Motor neuron (in vitro differentiated cells): ENCODE results near the gene TXNDC15. TPM values are rescaled to one million over a fixed set of nuclear protein-coding genes. Genes with fewer than 3 reads are reported as not detected.
"Not testable (repeated sequence)": the region's sequence is repeated elsewhere in the genome, so short reads cannot be mapped to it uniquely, and the experiment has no call there.

Experiments used
- ATAC-seq, 8 experiments: fragments of 200-7000 bp; cut with Tn5 transposase; replicated peaks in 6 of 8; 2 replicates each; pipeline ENCODE4 v1.8.0; 2021; ENCODE audit warnings: mild to moderate bottlenecking in 8 of 8, moderate library complexity in 8 of 8
- H3K27ac ChIP-seq, 2 donors: fragments of 250-450 bp; sonication (Bioruptor Pico); 2 replicates each; pipeline ENCODE4 v1.9.0; 2021; ENCODE audit warnings: antibody characterized with exemption in 2 of 2, mild to moderate bottlenecking in 2 of 2, moderate library complexity in 1 of 2
- H3K4me1 ChIP-seq, 2 donors: fragments of 250-450 bp; sonication (Bioruptor Pico); replicated peaks in 1 of 2; 2 replicates each; pipeline ENCODE4 v1.6.1; 2021; ENCODE audit warnings: antibody characterized with exemption in 2 of 2, mild to moderate bottlenecking in 2 of 2, moderate library complexity in 1 of 2
- H3K4me3 ChIP-seq, 5 donors: fragments of 250-450 bp; sonication (Bioruptor Pico); 2 replicates each; pipeline ENCODE4 v1.9.0; 2021; ENCODE audit warnings: antibody characterized with exemption in 5 of 5, mild to moderate bottlenecking in 5 of 5, moderate library complexity in 4 of 5
- WGBS, 10 experiments: fragments of 450-650 bp; shearing (Covaris generic); methylation state at CpG; one replicate each; pipeline ENCODE4 v1.0.0; 2022; 5-methylcytosine and 5-hydroxymethylcytosine counted together
- in situ Hi-C, 9 experiments: fragments of 400-800 bp; cut with MboI; loops; one replicate each; pipeline ENCODE4 v1.15.0; 2021; ENCODE audit warnings: low sequenced_read_pairs in 9 of 9, low pct_unique_long_range_greater_than_20kb in 2 of 9; ENCODE audit not compliant: unreplicated experiment in 9 of 9
- total RNA-seq, 8 experiments: library from RNA; unstranded; fragments of 300-600 nt; gene quantifications; 2 replicates each; pipeline versions ENCODE4 v1.2.3 to v1.2.4, GENCODE V29; 2022

Gene TXNDC15
- 10 to 100 TPM; 31.3 to 89.6 (median 35.3) TPM for total RNA-seq

DNA sequence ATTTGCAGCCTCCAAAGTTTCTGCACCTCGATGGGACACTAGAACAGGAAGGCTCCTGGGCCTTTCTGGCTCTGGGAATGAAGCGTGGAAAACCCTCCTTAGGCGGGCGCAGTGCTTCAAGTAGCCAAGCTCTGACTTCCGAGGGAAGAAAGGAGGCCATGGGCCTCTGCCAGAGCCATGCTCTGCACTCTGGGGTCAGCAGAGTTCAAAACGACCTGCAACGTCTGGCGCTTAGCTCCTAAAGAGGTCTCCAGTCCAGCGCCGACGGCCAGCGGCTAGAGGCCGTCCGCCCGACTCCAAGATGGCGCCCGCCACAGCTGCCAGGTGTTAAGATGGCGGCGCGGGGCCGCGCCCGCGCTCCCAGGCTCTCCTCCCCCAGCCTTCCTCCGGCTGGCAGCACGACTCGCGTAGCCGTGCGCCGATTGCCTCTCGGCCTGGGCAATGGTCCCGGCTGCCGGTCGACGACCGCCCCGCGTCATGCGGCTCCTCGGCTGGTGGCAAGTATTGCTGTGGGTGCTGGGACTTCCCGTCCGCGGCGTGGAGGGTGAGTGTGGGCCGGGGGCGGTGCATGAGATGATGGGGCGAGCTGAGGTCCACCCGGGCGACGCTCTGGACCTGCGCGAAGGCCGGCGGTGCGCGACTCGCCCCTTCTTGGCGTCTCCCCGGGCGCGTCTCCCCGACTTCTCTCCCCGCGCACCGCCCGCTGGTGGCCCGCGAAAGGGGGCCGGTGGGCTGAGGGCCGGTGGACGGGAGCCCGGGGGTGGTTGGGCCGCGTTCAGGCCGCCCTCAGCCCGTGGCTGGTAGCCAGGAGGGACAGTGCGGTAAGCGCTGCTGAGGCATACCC, at the start of gene TXNDC15:
Gene TXNDC15 (plus strand): TSS at position 385 of the 844 bp plus-strand sequence. CDS start 57 bp downstream, at position 442.
- Histone ChIP-seq H3K4me3 (peak within 1 kb of the TSS; percentile 50 to 93 (median 69)), H3K4me1 (peaks cover 18 to 23% of the 10 kb centered on the region in 2 donors), H3K27ac (peak within 1 kb of the TSS; percentile 92 to 97)
- peak; percentile 75 to 85 (median 80) for ATAC-seq
- 0 to 38% (median 9%) methylated on average over 3 to 8 of the region's 79 CpGs; no CpG with 5 or more reads in 4 of the 10 experiments for WGBS, 10 experiments
- in situ Hi-C loops, result no loop called here

DNA sequence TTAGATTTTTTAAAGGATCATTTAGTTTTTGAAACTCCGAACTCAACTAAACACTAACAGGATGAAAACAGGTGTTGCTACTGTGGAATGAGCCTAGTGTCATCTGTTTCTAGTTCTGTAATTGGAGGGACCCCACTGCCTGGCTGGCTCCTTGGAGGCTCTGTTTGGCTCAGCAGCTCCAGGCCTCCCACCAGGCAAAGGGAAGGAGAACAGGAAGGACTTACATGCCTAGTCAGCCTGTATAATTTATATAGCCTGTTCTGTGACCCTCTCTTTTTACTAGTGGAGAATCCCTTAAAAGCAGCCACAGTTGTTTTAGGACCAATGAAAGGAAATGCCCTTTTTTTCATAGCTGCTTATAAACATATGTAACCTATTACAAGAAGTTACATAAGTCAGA, 49.5 kb upstream of the TXNDC15 start:
- 50 to 100% (median 95%) methylated on average over 1 of the region's 1 CpG; no CpG with 5 or more reads in 4 of the 10 experiments for WGBS, 10 experiments

GRCh38 chr5:134825212-134825611, 49.0 kb upstream of the TXNDC15 start:
- 84 to 100% (median 94%) methylated on average over 5 to 7 of the region's 7 CpGs for WGBS, 10 experiments
- H3K4me1 ChIP-seq, result no peaks in the 10 kb centered on the region
- ATAC-seq, result no peak
- H3K27ac ChIP-seq, result no peak overlapping the region
- no peak overlapping the region for H3K4me3 ChIP-seq
- in situ Hi-C loops, result no loop called here

More for the DNA sequence above, 49.5 kb upstream of the TXNDC15 start:
- no peak overlapping the region for H3K27ac ChIP-seq
- no peaks in the 10 kb centered on the region for H3K4me1 ChIP-seq
- in situ Hi-C loops, result no loop called here
- no peak for ATAC-seq
- no peak overlapping the region for H3K4me3 ChIP-seq

- 60 to 100% (median 97%) methylated on average over 1 to 3 of the region's 3 CpGs; no CpG with 5 or more reads in 1 of the 10 experiments for WGBS, 10 experiments
- in situ Hi-C loops, result no loop called here
- Histone ChIP-seq H3K27ac (no peak overlapping the region), H3K4me3 (no peak overlapping the region), H3K4me1 (no peaks in the 10 kb centered on the region)
- ATAC-seq, result no peak
These were observed 40.7 kb upstream of the TXNDC15 start for GRCh38 chr5:134833340-134834032.

DNA sequence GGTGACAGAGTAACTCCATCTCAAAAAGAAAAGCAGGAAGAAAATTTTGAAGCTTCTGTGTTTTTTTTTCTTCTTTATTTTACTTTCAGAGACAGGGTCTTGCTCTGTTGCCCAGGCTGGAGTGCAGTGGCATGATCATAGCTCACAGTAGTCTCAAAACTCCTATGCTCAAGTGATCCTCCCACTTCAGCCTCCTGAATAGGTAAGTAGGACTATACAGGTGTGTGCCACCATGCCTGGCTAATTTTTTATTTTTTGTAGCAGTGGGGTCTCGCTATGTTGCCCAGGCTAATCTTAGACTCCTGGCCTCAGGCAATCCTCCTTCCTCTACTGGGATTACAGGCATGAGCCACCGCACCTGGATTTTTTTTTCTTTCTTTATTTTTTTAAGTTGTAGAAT, 38.5 kb upstream of the TXNDC15 start:
- no peaks in the 10 kb centered on the region for H3K4me1 ChIP-seq
- ATAC-seq, result no peak
- H3K27ac ChIP-seq, result no peak overlapping the region
- in situ Hi-C loops, result no loop called here
- WGBS, 10 experiments, result 94 to 100% (median 100%) methylated on average over 1 to 2 of the region's 2 CpGs; no CpG with 5 or more reads in 1 of the 10 experiments
- no peak overlapping the region for H3K4me3 ChIP-seq

DNA sequence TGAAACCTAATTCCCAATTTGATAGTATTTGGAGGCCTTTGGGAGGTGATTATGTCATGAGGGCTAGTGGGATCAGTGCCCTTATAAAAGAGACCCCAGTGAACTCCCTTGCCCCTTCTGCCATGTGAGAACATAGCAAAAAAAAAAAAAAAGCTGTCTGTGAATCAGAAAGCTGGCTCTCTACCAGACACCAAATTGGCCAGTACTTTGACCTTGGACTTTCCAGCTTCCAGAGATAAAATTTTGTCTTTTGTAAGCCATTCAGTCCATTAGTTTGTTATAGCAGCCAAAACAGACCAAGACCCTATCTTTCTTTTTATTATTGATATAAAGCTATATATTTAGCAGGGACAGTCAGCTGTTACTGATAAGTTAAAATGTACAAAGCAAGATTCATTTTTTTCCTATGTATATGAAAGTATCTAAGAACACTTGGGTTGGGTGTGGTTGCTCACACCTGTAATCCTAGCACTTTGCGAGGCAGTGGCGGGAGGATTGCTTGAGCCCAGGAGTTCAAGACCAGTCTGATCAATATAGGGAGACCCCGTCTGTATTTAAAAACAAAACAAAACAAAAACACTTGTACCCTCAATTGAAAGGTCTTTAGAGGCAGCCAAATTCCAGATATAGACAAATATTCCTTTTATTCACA, 36.5 kb upstream of the TXNDC15 start:
- Histone ChIP-seq H3K4me3 (no peak overlapping the region), H3K4me1 (peaks cover 0 to 2% of the 10 kb centered on the region in 2 donors), H3K27ac (no peak overlapping the region)
- in situ Hi-C loops, result no loop called here
- WGBS, 10 experiments, result 71 to 100% (median 93%) methylated on average over 1 to 3 of the region's 3 CpGs
- no peak for ATAC-seq

DNA sequence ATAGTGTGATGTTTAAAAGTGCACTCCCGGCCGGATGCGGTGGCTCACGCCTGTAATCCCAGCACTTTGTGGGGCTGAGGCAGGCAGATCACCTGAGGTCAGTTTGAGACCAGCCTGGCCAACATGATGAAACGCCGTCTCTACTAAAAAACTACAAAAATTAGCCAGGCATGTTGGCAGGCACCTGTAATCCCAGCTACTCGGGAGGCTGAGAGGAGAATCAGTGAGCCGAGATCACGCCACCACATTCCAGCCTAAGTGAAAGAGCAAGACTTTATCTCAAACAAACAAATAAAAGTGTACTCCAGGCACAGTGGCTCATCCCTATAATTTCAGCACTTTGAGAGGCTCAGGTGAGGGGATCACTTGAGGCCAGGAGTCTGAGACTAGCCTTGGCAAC, 35.8 kb upstream of the TXNDC15 start:
- H3K27ac ChIP-seq, in situ Hi-C loops, H3K4me1 ChIP-seq, ATAC-seq, H3K4me3 ChIP-seq: not testable (repeated sequence)
- 95 to 100% (median 99%) methylated on average over 2 to 9 of the region's 9 CpGs; no CpG with 5 or more reads in 4 of the 10 experiments for WGBS, 10 experiments

GRCh38 chr5:134840811-134841210, 33.4 kb upstream of the TXNDC15 start:
- Histone ChIP-seq H3K27ac (no peak overlapping the region), H3K4me3 (no peak overlapping the region), H3K4me1 (peaks cover 6 to 7% of the 10 kb centered on the region in 2 donors)
- in situ Hi-C loops, result no loop called here
- no peak for ATAC-seq
- WGBS, 10 experiments, result 80 to 100% (median 100%) methylated on average over 1 to 3 of the region's 3 CpGs; no CpG with 5 or more reads in 3 of the 10 experiments

DNA sequence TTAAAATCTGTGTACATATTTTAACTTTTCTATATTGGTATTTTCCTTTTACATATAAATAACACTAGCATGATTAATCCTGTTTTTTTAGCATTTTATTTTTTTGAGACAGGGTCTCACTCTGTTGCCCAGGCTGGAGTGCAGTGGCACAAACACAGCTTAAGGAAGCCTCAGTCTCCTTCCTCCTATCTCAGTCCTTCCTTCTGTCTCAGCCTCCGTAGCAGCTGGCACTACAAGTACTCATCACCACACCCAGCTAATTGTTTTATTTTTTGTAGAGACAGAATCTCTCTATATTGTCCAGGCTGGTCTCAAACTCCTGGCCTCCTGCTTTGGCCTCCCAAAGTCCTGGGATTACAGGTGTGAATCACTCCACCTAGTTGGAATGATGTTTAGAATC, 29.9 kb upstream of the TXNDC15 start:
- H3K4me3 ChIP-seq, result no peak overlapping the region
- 90 to 100% (median 92%) methylated on average over 1 of the region's 1 CpG; no CpG with 5 or more reads in 7 of the 10 experiments for WGBS, 10 experiments
- in situ Hi-C loops, result no loop called here
- no peak overlapping the region for H3K27ac ChIP-seq
- ATAC-seq, result no peak
- peaks cover 14 to 15% of the 10 kb centered on the region in 2 donors for H3K4me1 ChIP-seq

DNA sequence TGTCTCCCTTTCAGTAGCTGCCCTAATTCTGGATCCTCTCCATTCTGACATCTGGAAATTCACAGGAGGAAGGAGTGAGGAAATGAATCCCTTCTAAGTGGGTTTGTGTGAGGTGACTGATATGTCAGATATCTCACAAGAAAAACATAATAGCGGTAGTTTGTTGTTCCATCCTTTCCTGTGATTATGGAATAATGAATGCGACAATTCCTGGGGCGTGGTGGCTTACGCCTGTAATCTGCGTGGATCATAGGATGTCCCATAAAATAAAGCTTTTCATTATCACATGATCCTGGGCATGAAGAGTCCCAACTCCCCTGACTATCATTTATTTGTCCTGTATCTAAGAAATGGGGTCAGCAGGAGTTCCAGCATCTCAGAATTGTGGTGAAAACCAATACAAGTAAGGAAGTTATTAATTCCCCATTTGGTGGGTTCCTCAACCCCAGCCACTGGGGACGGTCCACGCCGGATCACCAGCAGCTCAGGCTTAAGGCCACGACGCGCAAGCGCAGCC, 28.8 kb upstream of the TXNDC15 start:
- peak in 3 of 8 experiments; percentile 8 to 31 (median 25) for ATAC-seq
- in situ Hi-C loops, result no loop called here
- H3K27ac ChIP-seq, result peak overlapping the region; percentile 94 to 97

DNA sequence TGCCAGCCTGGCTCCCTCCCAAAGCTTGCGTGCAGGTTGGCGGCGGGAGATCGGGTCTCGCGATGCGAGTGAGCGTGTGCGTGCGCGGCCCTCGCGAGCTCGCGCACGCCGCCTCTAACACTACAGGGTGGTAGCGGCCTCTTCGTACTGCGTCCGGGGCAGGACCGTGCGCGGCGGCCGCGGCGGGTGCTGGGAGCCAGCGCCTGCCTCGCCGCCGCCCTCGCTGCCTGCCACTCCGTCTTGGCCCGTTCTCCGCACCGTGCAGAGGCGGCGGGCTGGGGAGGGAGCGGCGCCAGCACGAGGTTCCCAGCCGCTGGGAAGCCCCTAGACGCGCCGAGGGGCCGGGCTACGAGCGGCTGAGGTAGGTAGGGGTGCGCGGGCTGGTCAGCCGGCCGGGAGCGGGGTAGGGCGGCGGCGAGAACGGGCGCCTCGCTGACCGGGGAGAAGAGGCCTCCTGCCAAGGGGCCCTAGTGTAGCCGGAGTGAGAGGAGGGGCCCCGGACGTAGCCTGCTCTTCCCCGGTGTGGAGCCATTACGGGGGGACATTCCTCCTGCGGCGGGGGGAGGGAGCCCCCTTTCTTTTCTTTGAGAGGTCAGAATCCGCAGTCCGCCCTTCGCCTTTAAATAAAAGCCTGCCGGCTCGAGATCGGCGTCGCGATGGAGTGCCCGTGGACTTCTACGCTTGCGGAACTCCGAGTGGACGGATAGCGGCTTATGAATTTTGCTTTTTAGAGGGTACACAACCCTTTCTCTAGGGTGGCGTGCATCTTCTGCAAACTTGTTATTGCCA, 28.1 kb upstream of the TXNDC15 start, which contains the start of gene C5orf24:
Gene C5orf24 (plus strand): TSS at position 117 of the 789 bp plus-strand sequence. CDS start 8,933 bp downstream, outside the sequence.
- in situ Hi-C loops, result no loop called here
- WGBS, 10 experiments, result 0 to 3% (median 0%) methylated on average over 2 to 16 of the region's 84 CpGs; no CpG with 5 or more reads in 4 of the 10 experiments
- peak within 1 kb of the TSS; percentile 67 to 86 (median 77) for H3K4me3 ChIP-seq
- peak; percentile 88 to 97 (median 96) for ATAC-seq
- H3K27ac ChIP-seq, result peak within 1 kb of the TSS; percentile 94 to 97
- H3K4me1 ChIP-seq, result peaks cover 13 to 16% of the 10 kb centered on the region in 2 donors

More for the DNA sequence above, 28.8 kb upstream of the TXNDC15 start:
- peak overlapping the region; percentile 67 to 86 (median 77) for H3K4me3 ChIP-seq
- WGBS, 10 experiments, result 0 to 92% (median 9%) methylated on average over 1 to 11 of the region's 12 CpGs; no CpG with 5 or more reads in 3 of the 10 experiments
- peaks cover 14 to 15% of the 10 kb centered on the region in 2 donors for H3K4me1 ChIP-seq

GRCh38 chr5:134846641-134846960, 27.6 kb upstream of the TXNDC15 start:
- peak overlapping the region; percentile 67 to 86 (median 77) for H3K4me3 ChIP-seq
- WGBS, 10 experiments, result 0 to 4% (median 0%) methylated on average over 1 to 11 of the region's 11 CpGs; no CpG with 5 or more reads in 2 of the 10 experiments
- ATAC-seq, result peak in 2 of 8 experiments; percentile 0 to 1
- H3K4me1 ChIP-seq, result peaks cover 14 to 17% of the 10 kb centered on the region in 2 donors
- in situ Hi-C loops, result no loop called here
- H3K27ac ChIP-seq, result peak overlapping the region; percentile 94 to 97
